Neural progenitor cell (in vitro differentiated cells): Measurements from ENCODE around the gene NLRP11.
"Not testable (repeated sequence)": the region's sequence is repeated elsewhere in the genome, so short reads cannot be mapped to it uniquely, and the experiment has no call there.

ENCODE experiments used
- CTCF ChIP-seq: fragments of 200-600 bp; sonication (generic); IDR thresholded peaks from 2 replicates; pipeline ENCODE4 v1.5.1; 2017; ENCODE audit warnings: antibody characterized with exemption, mild to moderate bottlenecking
- EZH2 ChIP-seq: fragments of 200-600 bp; sonication (generic); IDR thresholded peaks from 2 replicates; pipeline ENCODE4 v1.6.1; 2017; ENCODE audit warnings: antibody characterized with exemption, mild to moderate bottlenecking, moderate library complexity
- EZH2phosphoT487 ChIP-seq: fragments of 200-600 bp; sonication (generic); IDR thresholded peaks from 2 replicates; pipeline ENCODE4 v1.6.1; 2017; ENCODE audit warnings: antibody characterized with exemption

- not testable (repeated sequence) for TF ChIP-seq CTCF, EZH2, EZH2phosphoT487
Observed at GRCh38 chr19:55769632-55770031, 62.2 kb downstream of the NLRP11 start.
